Stomach (tissue), 9 donors: ENCODE measurements around the gene RTN4. TPM values are rescaled to one million over a fixed set of nuclear protein-coding genes. Genes with fewer than 3 reads are reported as not detected.

Experiments used
- DNase-seq, 2 donors: peaks; one replicate each; pipeline versions ENCODE4 v3.0.0 to v3.0.0-alpha.2; 2013 to 2019
- H3K27ac ChIP-seq, 5 donors: fragments of 200-600 bp in 4 of 5; sonication (generic) in 4 of 5; one replicate each; pipeline ENCODE4 v1.5.1; 2013 to 2019; ENCODE audit warnings: mild to moderate bottlenecking in 1 of 5, moderate library complexity in 1 of 5
- H3K27me3 ChIP-seq, 3 donors: fragments of 200-600 bp; sonication (generic); one replicate each; pipeline ENCODE4 v1.5.1; 2017 to 2019; ENCODE audit warnings: mixed run types in 1 of 3
- H3K36me3 ChIP-seq, 4 donors: fragments of 200-600 bp; sonication (generic); 1 replicate in 3 of 4; 2 replicates in 1 of 4; pipeline ENCODE4 v1.5.1; 2016 to 2019
- H3K4me1 ChIP-seq, 4 donors: fragments of 200-600 bp; sonication (generic); one replicate each; pipeline ENCODE4 v1.5.1; 2016 to 2019
- H3K4me3 ChIP-seq, 4 donors: fragments of 200-600 bp; sonication (generic) in 3 of 4; one replicate each; pipeline ENCODE4 v1.5.1; 2016 to 2019; ENCODE audit warnings: mild to moderate bottlenecking in 1 of 4
- H3K9me3 ChIP-seq, 4 donors: fragments of 200-600 bp; sonication (generic); one replicate each; pipeline ENCODE4 v1.5.1; 2016 to 2019
- EP300 ChIP-seq: sonication (generic); formaldehyde crosslinking; IDR thresholded peaks from one replicate; pipeline ENCODE4 v1.6.1; 2017; ENCODE audit warnings: antibody characterized with exemption
- POLR2A ChIP-seq, 4 donors: fragments of 450-650 bp; IDR thresholded peaks; one replicate each; pipeline ENCODE4 v1.6.1; 2016; ENCODE audit warnings: antibody characterized with exemption in 4 of 4, control low read depth in 2 of 4, mild to moderate bottlenecking in 1 of 4, moderate library complexity in 1 of 4
- POLR2AphosphoS5 ChIP-seq, 3 donors: sonication (generic); formaldehyde crosslinking; IDR thresholded peaks; one replicate each; pipeline ENCODE4 v1.6.1; 2016; ENCODE audit warnings: antibody characterized with exemption in 3 of 3
- WGBS, 5 donors: extraction: QIAGEN DNeasy Blood & Tissue Kit in 3 of 5; methylation state at CpG; one replicate each; pipeline versions ENCODE4 v1.1.5 to v1.1.7; 2013 to 2018; 5-methylcytosine and 5-hydroxymethylcytosine counted together
- intact Hi-C: fragments of 100-400 bp; cut with DNase I; formaldehyde crosslinking; loops from one replicate; pipeline ENCODE4 v1.15.1; 2023; ENCODE audit warnings: low total_unique reads
- polyA plus RNA-seq, 3 donors: library from polyadenylated mRNA; stranded (reverse); fragments of 200-250 nt; gene quantifications; one replicate each; pipeline ENCODE4 v1.2.3, GENCODE V29; 2013
- total RNA-seq, 5 donors: library from RNA; depleted of rRNA; stranded (reverse); fragments of >200 nt; gene quantifications; one replicate each; pipeline versions ENCODE4 v1.1.0 to v1.2.3, GENCODE V29; 2014 to 2016
- TF ChIP-seq, protein P1 (sequence below), 7 experiments: fragments of 450-650 bp in 4 of 7; fragments of 200-600 bp in 3 of 7; sonication (generic) in 3 of 7; IDR thresholded peaks; one replicate each; pipeline ENCODE4 v1.5.1; 2016 to 2019; ENCODE audit warnings: antibody characterized with exemption in 7 of 7, control low read depth in 2 of 7, mild to moderate bottlenecking in 1 of 7
- donor health status: healthy with polysubstance abuse.
- donor health status: Bipolar disorder and iron deficiency.
- donor health status: healthy.

RTN4 gene
- total and polyA plus RNA-seq, 8 donors = 40.8 to 463 (median 126) TPM

DNA sequence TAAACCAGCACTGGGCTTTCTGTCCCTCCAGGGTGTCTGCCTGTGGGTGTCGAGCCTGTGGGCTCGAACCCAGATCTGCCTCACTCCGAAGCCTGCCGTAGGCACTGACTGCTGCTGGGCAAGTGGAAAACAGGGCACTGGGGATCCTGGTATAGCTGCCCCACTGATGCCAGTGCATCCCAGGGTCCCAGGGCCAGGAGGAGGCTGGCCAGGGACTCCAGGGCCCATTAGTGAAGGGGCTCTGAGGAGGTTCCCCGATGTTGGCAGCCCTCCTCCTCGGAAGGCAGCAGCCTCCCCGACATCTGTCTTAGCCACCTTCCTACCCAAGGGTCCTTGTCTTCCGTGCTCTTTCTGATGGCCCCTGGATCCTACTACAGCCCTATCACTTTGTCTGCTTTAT, 96.1 kb downstream of the RTN4 start:
- Histone ChIP-seq H3K36me3 (no peaks in the 10 kb centered on the region), H3K27me3 (no peaks in the 10 kb centered on the region), H3K27ac (no peak overlapping the region), H3K4me3 (no peak overlapping the region), H3K9me3 (no peaks in the 10 kb centered on the region), H3K4me1 (peaks cover 0 to 6% (median 2%) of the 10 kb centered on the region in 4 donors)
- 77 to 92% (median 85%) methylated on average over 4 to 8 of the region's 8 CpGs for WGBS, 5 donors
- TF ChIP-seq, protein P1, sequence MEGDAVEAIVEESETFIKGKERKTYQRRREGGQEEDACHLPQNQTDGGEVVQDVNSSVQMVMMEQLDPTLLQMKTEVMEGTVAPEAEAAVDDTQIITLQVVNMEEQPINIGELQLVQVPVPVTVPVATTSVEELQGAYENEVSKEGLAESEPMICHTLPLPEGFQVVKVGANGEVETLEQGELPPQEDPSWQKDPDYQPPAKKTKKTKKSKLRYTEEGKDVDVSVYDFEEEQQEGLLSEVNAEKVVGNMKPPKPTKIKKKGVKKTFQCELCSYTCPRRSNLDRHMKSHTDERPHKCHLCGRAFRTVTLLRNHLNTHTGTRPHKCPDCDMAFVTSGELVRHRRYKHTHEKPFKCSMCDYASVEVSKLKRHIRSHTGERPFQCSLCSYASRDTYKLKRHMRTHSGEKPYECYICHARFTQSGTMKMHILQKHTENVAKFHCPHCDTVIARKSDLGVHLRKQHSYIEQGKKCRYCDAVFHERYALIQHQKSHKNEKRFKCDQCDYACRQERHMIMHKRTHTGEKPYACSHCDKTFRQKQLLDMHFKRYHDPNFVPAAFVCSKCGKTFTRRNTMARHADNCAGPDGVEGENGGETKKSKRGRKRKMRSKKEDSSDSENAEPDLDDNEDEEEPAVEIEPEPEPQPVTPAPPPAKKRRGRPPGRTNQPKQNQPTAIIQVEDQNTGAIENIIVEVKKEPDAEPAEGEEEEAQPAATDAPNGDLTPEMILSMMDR (IDR thresholded peaks at IDR 0.05) = no peak
- TF ChIP-seq POLR2AphosphoS5 (IDR thresholded peaks at IDR 0.05) (no peak), POLR2A (IDR thresholded peaks at IDR 0.05) (no peak), EP300 (no peak)
- DNase-seq = no peak
- intact Hi-C loops = no loop called here

GRCh38 chr2:54952978-54953456, 97.2 kb downstream of the RTN4 start:
- Histone ChIP-seq H3K9me3 (no peaks in the 10 kb centered on the region), H3K36me3 (no peaks in the 10 kb centered on the region), H3K27me3 (no peaks in the 10 kb centered on the region), H3K4me1 (peaks cover 0 to 6% (median 2%) of the 10 kb centered on the region in 4 donors), H3K27ac (no peak overlapping the region), H3K4me3 (no peak overlapping the region)
- no peak for DNase-seq
- WGBS, 5 donors = 68 to 81% (median 75%) methylated on average over 9 of the region's 9 CpGs
- TF ChIP-seq POLR2A (IDR thresholded peaks at IDR 0.05) (no peak), POLR2AphosphoS5 (IDR thresholded peaks at IDR 0.05) (no peak), EP300 (no peak)
- TF ChIP-seq, protein P1 (IDR thresholded peaks at IDR 0.05) = no peak
- intact Hi-C loops = no loop called here

GRCh38 chr2:54952425-54952824, 97.8 kb downstream of the RTN4 start:
- no peaks in the 10 kb centered on the region for H3K36me3 ChIP-seq
- TF ChIP-seq POLR2A (IDR thresholded peaks at IDR 0.05) (no peak), POLR2AphosphoS5 (IDR thresholded peaks at IDR 0.05) (no peak), EP300 (no peak)
- TF ChIP-seq, protein P1 (IDR thresholded peaks at IDR 0.05) = no peak
- intact Hi-C loops = no loop called here
- no peaks in the 10 kb centered on the region for H3K27me3 ChIP-seq
- no peak overlapping the region for H3K27ac ChIP-seq
- H3K4me1 ChIP-seq = peaks cover 0 to 6% (median 2%) of the 10 kb centered on the region in 4 donors
- DNase-seq = no peak
- no peaks in the 10 kb centered on the region for H3K9me3 ChIP-seq
- H3K4me3 ChIP-seq = no peak overlapping the region
- 73 to 80% (median 77%) methylated on average over 4 to 5 of the region's 5 CpGs for WGBS, 5 donors

GRCh38 chr2:54950811-54951210, 99.4 kb downstream of the RTN4 start:
- H3K4me1 ChIP-seq = peaks cover 0 to 14% (median 9%) of the 10 kb centered on the region in 4 donors
- 93 to 100% (median 95%) methylated on average over 3 of the region's 3 CpGs for WGBS, 5 donors
- no peaks in the 10 kb centered on the region for H3K27me3 ChIP-seq
- intact Hi-C loops = no loop called here
- no peak for DNase-seq
- no peaks in the 10 kb centered on the region for H3K9me3 ChIP-seq
- TF ChIP-seq, protein P1 (IDR thresholded peaks at IDR 0.05) = no peak
- TF ChIP-seq EP300 (no peak), POLR2AphosphoS5 (IDR thresholded peaks at IDR 0.05) (no peak), POLR2A (IDR thresholded peaks at IDR 0.05) (no peak)
- H3K4me3 ChIP-seq = no peak overlapping the region
- H3K27ac ChIP-seq = no peak overlapping the region
- no peaks in the 10 kb centered on the region for H3K36me3 ChIP-seq
